ENCODE measurements around the gene SLC25A52.
"Not testable (repeated sequence)": the region's sequence is repeated elsewhere in the genome, so short reads cannot be mapped to it uniquely, and the experiment has no call there.

Gene SLC25A52

DNA sequence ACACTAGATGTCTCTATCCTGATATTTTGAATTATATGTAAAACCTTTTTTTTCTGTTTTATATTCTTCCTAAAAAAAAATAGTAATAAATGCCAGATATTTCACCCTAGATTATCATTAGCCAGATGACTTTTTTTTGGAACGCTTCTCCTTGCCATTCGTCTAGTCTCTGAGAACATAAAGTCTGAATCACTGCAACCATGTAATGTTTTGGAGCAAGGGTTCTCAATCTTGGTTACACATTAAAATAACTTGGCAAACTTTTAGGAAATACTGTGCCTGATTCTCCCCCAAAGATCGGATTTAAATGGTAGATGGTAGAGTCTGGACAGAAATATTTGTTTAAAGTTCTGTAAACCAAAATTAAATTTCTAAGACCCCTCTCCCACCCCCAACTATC lies 21.0 kb downstream of the SLC25A52 start:
- DNase-seq: no peak

DNA sequence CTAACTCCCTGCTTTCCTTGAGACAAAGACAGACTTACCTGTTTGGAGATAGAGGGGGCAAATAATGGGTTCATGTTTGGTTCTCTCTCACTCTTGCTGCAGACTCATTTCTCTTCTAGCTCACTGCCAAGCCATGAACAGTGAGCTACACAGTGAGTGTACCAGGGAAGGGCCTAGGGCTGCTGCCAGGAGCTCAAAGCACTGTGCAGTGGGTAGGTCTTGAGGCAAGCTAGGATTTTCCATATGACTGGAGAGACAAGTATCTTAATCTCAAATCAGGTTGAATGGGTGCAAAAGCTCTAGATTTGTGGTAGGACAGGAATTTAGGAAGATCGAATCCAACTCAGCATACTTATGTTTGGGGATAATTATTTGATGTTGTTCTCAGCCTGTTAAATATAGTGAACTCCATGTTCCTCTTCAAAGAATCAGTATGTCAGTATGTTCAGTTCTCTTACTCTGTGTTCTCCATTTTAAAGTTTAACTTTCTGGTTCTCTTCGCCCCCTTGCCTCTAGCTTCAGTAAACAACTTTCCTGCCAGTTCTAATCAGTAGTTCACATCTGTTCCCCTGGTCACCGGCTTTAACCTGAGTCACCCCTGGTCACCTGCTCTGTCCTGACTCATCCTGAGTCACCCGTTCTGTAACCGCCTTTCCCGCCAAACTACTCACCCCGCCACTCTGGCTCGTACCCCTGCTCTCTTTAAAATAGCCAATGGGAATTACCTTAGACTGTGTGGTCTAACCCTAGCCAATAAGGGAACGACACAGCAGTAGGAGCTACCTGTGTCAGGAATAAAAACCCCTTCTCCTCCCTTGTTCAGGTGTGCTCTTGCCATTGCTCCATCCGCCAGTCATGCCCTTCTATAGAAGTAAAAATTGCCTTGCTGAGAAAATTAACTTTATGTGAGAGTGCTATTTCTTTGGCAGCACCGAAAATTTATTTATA lies 21.9 kb downstream of the SLC25A52 start:
- DNase-seq: no peak

- no peak for DNase-seq
Observed at GRCh38 chr18:31736630-31737029, 24.1 kb downstream of the SLC25A52 start.

DNA sequence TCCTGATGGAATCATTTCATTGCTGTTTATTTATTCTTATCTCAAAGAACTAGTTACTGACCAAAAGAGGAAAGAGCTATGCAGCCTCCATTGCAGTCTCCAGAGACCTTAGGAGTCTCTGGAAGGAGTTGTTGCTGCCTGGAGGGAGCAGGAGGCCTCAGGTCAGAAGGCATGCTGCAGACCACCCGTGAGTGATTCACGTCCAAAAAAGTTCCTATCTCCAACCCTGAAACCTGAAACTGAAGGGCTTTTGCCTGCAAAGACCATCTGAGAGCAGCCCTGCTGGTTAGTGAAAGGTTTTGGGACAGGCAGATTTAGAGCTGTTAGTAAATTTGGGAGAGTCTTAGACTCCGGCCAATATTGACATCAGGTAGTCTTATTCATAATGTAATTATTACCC lies 29.1 kb downstream of the SLC25A52 start:
- no peak for DNase-seq

DNA sequence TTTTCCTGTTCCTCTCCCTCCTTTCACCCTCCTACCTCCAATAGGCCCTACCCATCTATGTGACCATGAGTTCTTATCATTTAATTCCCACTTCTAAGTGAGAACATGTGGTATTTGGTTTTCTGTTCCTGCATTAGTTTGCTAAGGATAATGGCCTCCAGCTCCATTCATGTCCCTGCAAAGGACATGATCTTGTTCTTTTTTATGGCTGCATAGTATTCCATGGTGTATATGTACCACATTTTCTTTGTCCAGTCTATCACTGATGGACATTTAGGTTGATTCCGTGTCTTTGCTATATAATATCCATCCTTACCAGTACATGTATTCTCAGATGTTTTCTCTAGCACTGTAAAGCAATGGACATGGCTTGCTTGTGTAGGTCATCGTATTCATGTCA lies 31.5 kb downstream of the SLC25A52 start:
- not testable (repeated sequence) for DNase-seq

DNA sequence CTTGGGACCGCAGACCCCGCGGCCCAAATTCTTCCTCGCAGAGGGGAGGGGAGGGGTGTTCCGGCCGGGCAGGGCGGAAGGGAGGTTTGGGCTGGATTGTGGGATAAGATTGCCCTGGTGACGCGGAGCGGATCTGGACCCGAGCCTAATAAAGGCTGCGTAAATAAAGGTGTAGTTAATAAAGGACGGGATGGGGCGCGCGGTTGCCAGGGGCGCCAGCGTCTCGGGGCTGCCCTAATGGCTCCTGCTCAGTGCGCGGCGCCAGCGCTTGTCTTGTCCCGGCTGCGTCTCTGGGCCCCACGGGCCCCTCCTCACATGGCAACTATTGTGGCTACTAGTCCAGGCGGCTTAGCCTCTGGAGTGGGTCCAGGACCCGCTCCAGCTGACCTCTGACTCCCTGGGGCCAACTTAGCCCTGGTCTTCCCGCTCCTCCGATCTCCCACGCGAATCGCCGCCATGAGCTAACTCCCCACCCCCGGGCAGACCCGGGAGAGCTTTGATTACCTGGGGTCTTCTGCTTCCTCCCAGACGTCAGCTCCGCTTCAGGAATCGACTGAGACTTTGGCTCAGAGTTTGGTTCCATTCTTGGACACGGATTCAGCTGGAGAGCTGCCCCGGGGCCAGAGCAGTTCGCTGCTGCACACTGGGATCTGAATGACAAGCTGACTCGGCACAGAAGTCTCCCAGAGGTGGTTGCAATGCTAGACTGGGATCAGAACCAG lies 36.5 kb downstream of the SLC25A52 start:
- DNase-seq: no peak

DNA sequence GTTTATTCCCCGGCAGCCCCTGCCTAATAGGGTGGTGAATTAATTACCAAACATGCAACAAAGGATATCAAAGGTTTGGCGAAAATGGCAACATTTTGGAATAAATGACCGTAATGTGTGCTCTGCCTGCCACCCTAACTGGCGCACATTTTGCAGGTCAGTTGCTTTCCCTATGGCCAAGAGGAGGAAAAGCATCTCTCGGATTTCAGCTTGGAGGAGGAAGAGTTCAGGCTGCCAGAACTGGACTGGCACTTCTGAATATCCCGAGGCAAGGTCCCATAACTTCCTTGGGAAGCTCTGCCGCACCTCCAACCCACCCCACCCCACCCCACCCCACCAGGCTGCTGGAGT lies 37.1 kb downstream of the SLC25A52 start:
- DNase-seq: no peak

DNA sequence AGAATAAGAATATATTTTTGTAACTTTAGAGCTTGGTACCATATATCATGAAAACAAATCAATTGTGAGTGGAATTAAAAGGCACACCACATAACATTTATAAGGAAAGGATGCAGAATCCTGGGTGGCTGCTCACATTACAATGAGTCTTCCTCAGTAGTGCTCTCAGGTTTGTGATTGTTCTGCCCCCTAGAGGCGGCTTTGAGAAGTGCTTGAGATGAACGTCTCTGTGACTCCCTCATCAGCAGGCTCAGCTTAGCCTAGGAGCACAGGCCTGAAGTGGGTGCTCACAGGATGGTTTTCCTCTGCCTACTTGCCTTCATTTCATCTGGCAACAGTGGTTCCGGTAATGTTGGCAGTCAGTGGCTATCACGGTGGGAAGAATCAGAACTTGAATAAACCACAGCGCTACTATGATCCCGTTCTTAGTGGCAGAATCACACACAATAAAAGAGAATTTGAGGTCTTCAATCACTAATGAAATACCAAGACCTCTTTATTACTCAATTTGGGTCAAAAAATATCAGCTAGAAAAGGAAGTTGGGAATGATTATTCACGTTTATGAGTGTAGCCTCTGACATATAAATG lies 38.2 kb downstream of the SLC25A52 start:
- DNase-seq: peak; percentile 87

- DNase-seq: no peak
Observed at GRCh38 chr18:31721601-31722000, 39.1 kb downstream of the SLC25A52 start.

DNA sequence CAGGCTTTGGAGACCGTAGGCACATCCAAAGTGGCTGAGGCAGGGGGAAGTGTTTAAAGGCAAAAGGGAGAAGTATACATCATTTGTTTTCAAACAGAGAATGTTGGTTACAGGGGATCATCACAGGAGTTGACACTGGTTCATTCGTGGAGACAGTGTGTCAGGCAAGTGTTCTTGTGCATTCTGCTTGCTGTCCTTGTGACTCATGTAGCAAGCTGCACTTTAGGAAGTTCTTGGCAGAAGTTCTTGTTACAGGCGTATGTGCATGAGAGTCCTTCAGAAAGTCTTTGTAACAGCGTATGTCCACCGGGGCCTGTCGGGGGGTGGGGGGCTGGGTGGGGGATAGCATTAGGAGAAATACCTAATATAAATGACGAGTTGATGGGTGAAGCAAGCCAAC lies 39.8 kb downstream of the SLC25A52 start:
- no peak for DNase-seq

- no peak for DNase-seq
Observed at GRCh38 chr18:31719363-31720006, 41.2 kb downstream of the SLC25A52 start.

DNA sequence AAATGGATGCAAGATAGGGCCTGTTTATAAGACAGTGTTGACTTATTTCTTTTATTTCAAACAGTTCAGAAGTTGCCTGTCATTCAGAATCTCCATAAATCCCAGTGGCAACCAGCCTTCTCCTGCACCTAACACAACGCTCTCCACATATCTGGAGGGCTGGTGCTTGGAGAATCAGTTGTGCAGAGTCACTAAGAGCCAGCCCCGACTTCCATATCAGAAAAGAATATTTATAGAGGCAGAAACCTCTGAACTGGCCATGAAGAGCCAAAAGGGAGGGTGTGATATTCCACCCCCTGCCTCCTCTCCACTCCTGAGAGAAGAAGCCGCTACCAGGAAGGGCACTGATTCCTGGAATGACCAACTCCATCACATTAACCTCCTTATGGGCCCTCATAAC lies 42.3 kb downstream of the SLC25A52 start:
- DNase-seq: no peak

DNA sequence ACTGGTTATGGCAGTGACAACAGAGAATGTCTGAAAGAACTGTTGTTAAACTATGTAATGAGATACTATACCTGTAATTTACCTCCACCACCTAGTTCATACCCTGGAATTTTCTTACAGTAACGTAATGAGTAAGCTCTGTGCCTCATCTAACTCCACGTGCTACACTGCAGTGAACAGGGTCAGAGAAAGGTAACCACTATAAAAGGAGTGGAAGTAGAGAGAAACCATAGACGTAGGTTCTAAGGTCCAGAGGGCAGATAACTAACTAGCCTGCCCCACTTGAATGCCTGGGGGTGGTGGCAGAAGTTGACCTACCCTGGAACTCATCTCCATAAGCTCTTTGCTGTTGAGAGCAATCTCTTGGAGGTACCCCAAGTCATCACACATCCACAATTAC lies 44.3 kb downstream of the SLC25A52 start:
- no peak for DNase-seq

- no peak for DNase-seq
Observed at GRCh38 chr18:31711365-31712172, 49.1 kb downstream of the SLC25A52 start.

DNA sequence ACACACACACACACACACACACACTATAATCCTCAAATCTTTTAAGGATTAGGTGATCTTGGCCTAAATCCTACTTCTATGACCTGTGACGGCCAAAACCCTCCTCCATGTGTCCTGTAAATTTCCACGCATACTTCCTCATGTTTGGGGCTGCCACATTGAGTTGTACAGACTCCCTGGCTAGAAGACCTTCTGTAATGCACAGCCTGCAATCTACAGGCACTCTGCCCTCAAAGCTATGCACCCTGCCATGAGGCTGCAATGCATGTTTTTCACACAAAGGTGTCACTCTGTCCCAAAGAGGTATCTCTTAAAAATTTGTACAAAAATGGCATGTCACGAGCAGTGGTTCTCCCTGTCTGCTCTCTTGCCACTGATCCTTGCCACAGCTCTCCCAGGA lies 49.9 kb downstream of the SLC25A52 start:
- no peak for DNase-seq

All from activated CD4-positive, alpha-beta T cell treated with anti-CD3 and anti-CD28 coated beads, Interleukin-2, Interleukin-6, amounts not matched to agents 100 ng/mL and 50 ng/mL, durations not matched to agents 16 hours and 8 hours (primary cell).